ENCODE data around the gene ZP3. TPM values are rescaled to one million over a fixed set of nuclear protein-coding genes. Genes with fewer than 3 reads are reported as not detected.
"Not testable (repeated sequence)": the region's sequence is repeated elsewhere in the genome, so short reads cannot be mapped to it uniquely, and the experiment has no call there.

Gene ZP3
- total and polyA plus RNA-seq, 3 donors from 2014 or later = 1.7 to 3.5 (median 2.0) TPM

DNA sequence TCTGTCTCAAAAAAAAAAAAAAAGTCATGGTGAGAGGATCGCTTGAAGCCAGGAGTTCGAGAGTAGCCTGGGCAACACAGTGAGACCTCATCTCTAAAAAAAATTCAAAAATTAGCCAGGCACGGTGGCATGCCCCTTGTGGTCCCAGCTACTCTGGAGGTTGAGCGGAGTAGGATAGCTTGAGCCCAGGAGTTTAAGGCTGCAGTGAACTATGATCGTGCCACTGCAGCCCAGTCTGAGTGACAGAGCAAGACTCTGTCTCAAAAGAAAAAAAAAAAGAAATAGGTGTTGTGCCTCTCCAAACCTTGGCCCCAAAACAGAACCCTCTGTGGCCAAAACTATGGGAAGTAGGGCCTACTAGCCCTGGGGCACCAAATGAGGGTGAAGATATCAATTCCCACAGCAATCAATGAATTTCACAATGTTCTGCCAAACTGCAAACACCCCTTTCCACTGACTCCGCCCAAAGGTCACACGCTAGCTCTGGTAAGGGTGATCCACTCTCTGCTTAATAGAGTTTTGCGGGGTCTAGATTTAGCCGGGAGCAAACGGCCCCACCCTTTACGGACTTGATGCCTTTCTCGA is 32.1 kb upstream of the ZP3 start:
- Histone ChIP-seq H3K27ac (peak overlapping the region; percentile 72 to 80), H3K4me1 (peaks cover 10% of the 10 kb centered on the region), H3K36me3 (ENCODE audit: low read depth, missing control alignments) (no peaks in the 10 kb centered on the region), H3K9me3 (no peaks in the 10 kb centered on the region), H3K27me3 (no peaks in the 10 kb centered on the region), H3K4me3 (peak overlapping the region; percentile 72 to 73)
- no peak for DNase-seq
- TF ChIP-seq POLR2A (IDR thresholded peaks at IDR 0.05) = no peak
- TF ChIP-seq, protein P1, sequence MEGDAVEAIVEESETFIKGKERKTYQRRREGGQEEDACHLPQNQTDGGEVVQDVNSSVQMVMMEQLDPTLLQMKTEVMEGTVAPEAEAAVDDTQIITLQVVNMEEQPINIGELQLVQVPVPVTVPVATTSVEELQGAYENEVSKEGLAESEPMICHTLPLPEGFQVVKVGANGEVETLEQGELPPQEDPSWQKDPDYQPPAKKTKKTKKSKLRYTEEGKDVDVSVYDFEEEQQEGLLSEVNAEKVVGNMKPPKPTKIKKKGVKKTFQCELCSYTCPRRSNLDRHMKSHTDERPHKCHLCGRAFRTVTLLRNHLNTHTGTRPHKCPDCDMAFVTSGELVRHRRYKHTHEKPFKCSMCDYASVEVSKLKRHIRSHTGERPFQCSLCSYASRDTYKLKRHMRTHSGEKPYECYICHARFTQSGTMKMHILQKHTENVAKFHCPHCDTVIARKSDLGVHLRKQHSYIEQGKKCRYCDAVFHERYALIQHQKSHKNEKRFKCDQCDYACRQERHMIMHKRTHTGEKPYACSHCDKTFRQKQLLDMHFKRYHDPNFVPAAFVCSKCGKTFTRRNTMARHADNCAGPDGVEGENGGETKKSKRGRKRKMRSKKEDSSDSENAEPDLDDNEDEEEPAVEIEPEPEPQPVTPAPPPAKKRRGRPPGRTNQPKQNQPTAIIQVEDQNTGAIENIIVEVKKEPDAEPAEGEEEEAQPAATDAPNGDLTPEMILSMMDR (IDR thresholded peaks at IDR 0.05) = no peak
- WGBS, 2 donors = 28 to 31% methylated on average over 12 of the region's 12 CpGs
- intact Hi-C loops (cut with DNase I; ENCODE audit: low total_unique reads) = no loop called here

- intact Hi-C loops (cut with DNase I; ENCODE audit: low total_unique reads) = no loop called here
- TF ChIP-seq, protein P1 (IDR thresholded peaks at IDR 0.05) = no peak
- peak; percentile 78 for TF ChIP-seq POLR2A (IDR thresholded peaks at IDR 0.05)
- DNase-seq = peak; percentile 94
- Histone ChIP-seq H3K27me3 (no peaks in the 10 kb centered on the region), H3K4me1 (peaks cover 10% of the 10 kb centered on the region), H3K27ac (peak overlapping the region; percentile 80 to 82), H3K9me3 (no peaks in the 10 kb centered on the region), H3K4me3 (peak overlapping the region; percentile 72 to 73), H3K36me3 (ENCODE audit: low read depth, missing control alignments) (no peaks in the 10 kb centered on the region)
- 1 to 2% methylated on average over 63 to 65 of the region's 99 CpGs for WGBS, 2 donors
Measured at GRCh38 chr7:76393116-76394031, 31.4 kb upstream of the ZP3 start.

- intact Hi-C loops (cut with DNase I; ENCODE audit: low total_unique reads) = no loop called here
- Histone ChIP-seq H3K27ac (no peak overlapping the region), H3K36me3 (ENCODE audit: low read depth, missing control alignments) (no peaks in the 10 kb centered on the region), H3K27me3 (no peaks in the 10 kb centered on the region), H3K4me1 (peaks cover 10% of the 10 kb centered on the region), H3K4me3 (no peak overlapping the region), H3K9me3 (no peaks in the 10 kb centered on the region)
- WGBS, 2 donors = 89 to 96% methylated on average over 8 to 9 of the region's 9 CpGs
- TF ChIP-seq, protein P1 (IDR thresholded peaks at IDR 0.05) = no peak
- no peak for TF ChIP-seq POLR2A (IDR thresholded peaks at IDR 0.05)
- no peak for DNase-seq
Measured at GRCh38 chr7:76394957-76395356, 29.8 kb upstream of the ZP3 start.

GRCh38 chr7:76395605-76395964 is 29.2 kb upstream of the ZP3 start:
- intact Hi-C loops (cut with DNase I; ENCODE audit: low total_unique reads); H3K36me3 ChIP-seq (ENCODE audit: low read depth, missing control alignments); DNase-seq; H3K27me3 ChIP-seq; H3K9me3 ChIP-seq; H3K4me3 ChIP-seq; H3K27ac ChIP-seq; H3K4me1 ChIP-seq: not testable (repeated sequence)
- WGBS, 2 donors = 83 to 94% methylated on average over 11 of the region's 11 CpGs

DNA sequence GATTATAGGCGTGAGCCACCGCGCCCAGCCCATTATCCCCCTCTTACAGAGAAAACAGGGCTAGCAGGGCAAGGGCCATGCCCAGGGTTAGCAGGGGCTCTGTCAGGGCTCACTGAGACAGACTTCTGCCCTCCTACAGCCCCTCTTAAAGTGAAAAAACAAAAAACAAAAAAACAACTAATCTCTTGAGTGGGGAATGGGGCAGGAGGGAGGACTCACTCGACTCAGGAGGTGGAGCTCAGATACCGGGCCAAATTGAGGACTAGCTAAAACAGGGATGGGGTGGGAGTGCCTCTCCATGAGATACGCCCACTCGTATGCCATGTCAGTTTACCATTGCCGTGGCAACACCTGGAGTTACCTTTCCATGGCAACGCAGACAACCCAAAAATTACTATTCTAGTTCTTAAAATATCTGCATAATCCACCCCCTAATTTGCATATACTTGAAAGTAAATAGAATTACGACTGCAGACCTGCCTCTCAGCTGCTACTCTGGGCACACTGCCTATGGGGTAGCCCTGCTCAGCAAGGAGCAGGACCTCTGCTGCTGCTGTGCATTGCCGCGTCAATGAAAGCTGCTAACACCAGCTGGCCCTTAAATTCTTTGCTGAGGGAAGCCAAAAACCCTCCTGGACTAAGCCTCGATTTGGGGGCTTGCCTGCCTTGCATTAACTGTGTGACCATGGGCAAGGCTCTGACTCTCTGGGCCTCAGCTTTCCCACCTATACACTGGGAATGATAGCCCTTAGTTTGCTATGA is 28.6 kb upstream of the ZP3 start:
- no peaks in the 10 kb centered on the region for H3K27me3 ChIP-seq
- peaks cover 10% of the 10 kb centered on the region for H3K4me1 ChIP-seq
- TF ChIP-seq POLR2A (IDR thresholded peaks at IDR 0.05) = no peak
- H3K9me3 ChIP-seq = no peaks in the 10 kb centered on the region
- H3K27ac ChIP-seq = no peak overlapping the region
- no peak for DNase-seq
- H3K4me3 ChIP-seq = no peak overlapping the region
- intact Hi-C loops (cut with DNase I; ENCODE audit: low total_unique reads) = no loop called here
- WGBS, 2 donors = 61 to 69% methylated on average over 11 to 13 of the region's 13 CpGs
- no peaks in the 10 kb centered on the region for H3K36me3 ChIP-seq (ENCODE audit: low read depth, missing control alignments)
